OCI-LY3 (cell line): ENCODE data around the gene SF3A2.

ENCODE experiments used
- H2AFZ ChIP-seq: fragments of 200-600, 300-600 bp; shearing (Covaris generic); 2 replicates; pipeline ENCODE4 v1.6.0; 2014; ENCODE audit warnings: antibody characterized with exemption, low read depth, low read length
- H3K27ac ChIP-seq: fragments of 200-600, 300-600 bp; sonication (generic); 2 replicates; pipeline ENCODE4 v1.5.1; 2014; ENCODE audit warnings: mild to moderate bottlenecking, low read length, moderate library complexity, mixed read lengths
- H3K27me3 ChIP-seq: fragments of 200-600, 300-600 bp; sonication (generic); 2 replicates; pipeline ENCODE4 v1.6.1; 2014; ENCODE audit warnings: low read depth, low read length, mixed read lengths
- H3K36me3 ChIP-seq: fragments of 200-600, 300-600 bp; sonication (generic); replicated peaks from 2 replicates; pipeline ENCODE3; 2014; ENCODE audit warnings: low read depth, low read length, mixed read lengths
- H3K4me1 ChIP-seq: fragments of 300-600, 200-600 bp; sonication (generic); 2 replicates; pipeline ENCODE4 v1.6.1; 2014; ENCODE audit warnings: low read length, mixed read lengths
- H3K4me2 ChIP-seq: fragments of 200-600, 300-600 bp; sonication (generic); 2 replicates; pipeline ENCODE4 v1.6.1; 2014; ENCODE audit warnings: low read length, mixed read lengths
- H3K4me3 ChIP-seq: fragments of 300-600, 200-600 bp; sonication (generic); 2 replicates; pipeline ENCODE4 v1.5.1; 2014; ENCODE audit warnings: antibody characterized with exemption, mild to moderate bottlenecking, low read length, moderate library complexity
- H3K79me2 ChIP-seq: fragments of 300-600, 200-600 bp; shearing (Covaris generic); 2 replicates; pipeline ENCODE4 v1.6.1; 2014; ENCODE audit warnings: mild to moderate bottlenecking, low read length, mixed read lengths
- H3K9ac ChIP-seq: fragments of 300-600, 200-600 bp; shearing (Covaris generic); 2 replicates; pipeline ENCODE4 v1.6.0; 2014; ENCODE audit warnings: mild to moderate bottlenecking, low read length, moderate library complexity
- H3K9me3 ChIP-seq: fragments of 200-600, 300-600 bp; shearing (Covaris generic); 2 replicates; pipeline ENCODE4 v1.6.1; 2014; ENCODE audit warnings: low read length, mixed read lengths; ENCODE audit not compliant: insufficient read depth
- H4K20me1 ChIP-seq: fragments of 200-600, 300-600 bp; sonication (generic); 2 replicates; pipeline ENCODE4 v1.6.1; 2016; ENCODE audit warnings: low read length, mixed read lengths; ENCODE audit not compliant: insufficient read depth
- CTCF ChIP-seq: fragments of 200-600, 300-600 bp; sonication (generic); IDR thresholded peaks from 2 replicates; pipeline ENCODE4 v1.5.1; 2014; ENCODE audit warnings: antibody characterized with exemption, low read length, low read depth
- EZH2phosphoT487 ChIP-seq: fragments of 200-600 bp; shearing (Covaris generic); IDR thresholded peaks from 2 replicates; pipeline ENCODE4 v1.6.1; 2018; ENCODE audit warnings: antibody characterized with exemption, mixed run types, low read depth

SF3A2 gene

GRCh38 chr19:2246801-2247361 is 10.3 kb downstream of the SF3A2 start:
- Histone ChIP-seq H3K27me3 (no peaks in the 10 kb centered on the region), H3K79me2 (peaks cover 21% of the 10 kb centered on the region), H4K20me1 (peaks cover 46% of the 10 kb centered on the region), H3K4me3 (no peak overlapping the region), H3K4me2 (no peak overlapping the region), H3K36me3 (peaks cover 68% of the 10 kb centered on the region), H3K9me3 (no peaks in the 10 kb centered on the region), H3K9ac (no peak overlapping the region), H2AFZ (no peak overlapping the region), H3K4me1 (no peaks in the 10 kb centered on the region), H3K27ac (no peak overlapping the region)
- TF ChIP-seq EZH2phosphoT487 = no peak
- no peak for TF ChIP-seq CTCF

GRCh38 chr19:2247433-2248101 is 10.9 kb downstream of the SF3A2 start:
- Histone ChIP-seq H3K27me3 (no peaks in the 10 kb centered on the region), H2AFZ (no peak overlapping the region), H3K4me2 (no peak overlapping the region), H3K27ac (no peak overlapping the region), H3K9ac (no peak overlapping the region), H3K9me3 (no peaks in the 10 kb centered on the region), H3K4me3 (no peak overlapping the region), H3K36me3 (peaks cover 71% of the 10 kb centered on the region), H3K4me1 (no peaks in the 10 kb centered on the region), H3K79me2 (peaks cover 14% of the 10 kb centered on the region), H4K20me1 (peaks cover 39% of the 10 kb centered on the region)
- TF ChIP-seq EZH2phosphoT487 = no peak
- no peak for TF ChIP-seq CTCF

- Histone ChIP-seq H3K9ac (no peak overlapping the region), H3K27ac (no peak overlapping the region), H3K79me2 (peaks cover 6% of the 10 kb centered on the region), H3K4me3 (no peak overlapping the region), H3K4me2 (no peak overlapping the region), H3K36me3 (peaks cover 66% of the 10 kb centered on the region), H4K20me1 (peaks cover 31% of the 10 kb centered on the region), H2AFZ (no peak overlapping the region), H3K4me1 (no peaks in the 10 kb centered on the region), H3K9me3 (no peaks in the 10 kb centered on the region), H3K27me3 (no peaks in the 10 kb centered on the region)
- no peak for TF ChIP-seq CTCF
- TF ChIP-seq EZH2phosphoT487 = no peak
Measured at GRCh38 chr19:2248136-2249009, 11.7 kb downstream of the SF3A2 start.
